IMR-90 (cell line): ENCODE measurements around the gene ZNF423. TPM values are rescaled to one million over a fixed set of nuclear protein-coding genes. Genes with fewer than 3 reads are reported as not detected.

ENCODE experiments used
- ATAC-seq: fragments of 200-7000 bp; cut with Tn5 transposase; 2 replicates; pipeline ENCODE4 v1.9.1; 2020; ENCODE audit warnings: low read depth, mild to moderate bottlenecking, moderate library complexity
- BruUV-seq: library from RNA; stranded (reverse); fragments of 400-500 nt; replicated peaks from 2 replicates; lab custom pipeline; 2021; lab: Mats Ljungman, UMichigan
- CTCF ChIA-PET: fragments of 300-600 bp; formaldehyde crosslinking; extraction: SDS; loops from one replicate; lab custom pipeline; 2021; ENCODE audit warnings: antibody characterized with exemption; lab: Yijun Ruan, JAX
- POLR2A ChIA-PET: fragments of 300-600 bp; sonication (Branson Sonifier 250); formaldehyde crosslinking; loops from one replicate; lab custom pipeline; 2022; ENCODE audit warnings: antibody characterized with exemption; ENCODE audit not compliant: unreplicated experiment; lab: Charles Lee
- DNase-seq: peaks from one replicate; pipeline ENCODE4 v3.0.0; 2013
- H2AFZ ChIP-seq: replicated peaks from 2 replicates; pipeline ENCODE3; 2013; ENCODE audit warnings: low read length, mild to moderate bottlenecking; ENCODE audit not compliant: poor library complexity
- H2AK5ac ChIP-seq: 2 replicates; pipeline ENCODE4 v1.6.1; 2013; ENCODE audit warnings: low read depth, low read length, inconsistent platforms
- H2AK9ac ChIP-seq: replicated peaks from 2 replicates; pipeline ENCODE3; 2013; ENCODE audit warnings: mild to moderate bottlenecking, low read depth, low read length, moderate library complexity; ENCODE audit not compliant: poor library complexity
- H2BK120ac ChIP-seq: 2 replicates; pipeline ENCODE4 v1.6.1; 2013; ENCODE audit warnings: low read depth, low read length, inconsistent platforms
- H2BK15ac ChIP-seq: 3 replicates; pipeline ENCODE4 v1.6.1; 2013; ENCODE audit warnings: low read depth, low read length, inconsistent platforms
- H2BK20ac ChIP-seq: 2 replicates; pipeline ENCODE4 v1.6.1; 2013; ENCODE audit warnings: low read depth, mild to moderate bottlenecking, inconsistent platforms, low read length, moderate library complexity
- H2BK5ac ChIP-seq: 2 replicates; pipeline ENCODE4 v1.6.1; 2013; ENCODE audit warnings: mild to moderate bottlenecking, low read depth, low read length, inconsistent platforms; ENCODE audit not compliant: poor library complexity, severe bottlenecking
- H3K14ac ChIP-seq: replicated peaks from 2 replicates; pipeline ENCODE4 v1.6.1; 2013; ENCODE audit warnings: low read depth, low read length, inconsistent platforms
- H3K18ac ChIP-seq: 2 replicates; pipeline ENCODE4 v1.6.1; 2013; ENCODE audit warnings: low read depth, low read length, control low read depth
- H3K23ac ChIP-seq: 2 replicates; pipeline ENCODE4 v1.6.1; 2013; ENCODE audit warnings: low read depth, low read length, inconsistent platforms
- H3K27ac ChIP-seq: 2 replicates; pipeline ENCODE4 v1.5.1; 2013; ENCODE audit warnings: mild to moderate bottlenecking, control low read depth, low read length; ENCODE audit not compliant: insufficient read depth
- H3K27me3 ChIP-seq: 2 replicates; pipeline ENCODE4 v1.6.1; 2013; ENCODE audit warnings: low read length; ENCODE audit not compliant: control insufficient read depth, insufficient read depth
- H3K36me3 ChIP-seq: 2 replicates; pipeline ENCODE4 v1.6.1; 2013; ENCODE audit warnings: low read length, mixed read lengths; ENCODE audit not compliant: control insufficient read depth, insufficient read depth
- H3K4ac ChIP-seq: 2 replicates; pipeline ENCODE4 v1.6.1; 2013; ENCODE audit warnings: low read depth, low read length, inconsistent platforms
- H3K4me1 ChIP-seq: 2 replicates; pipeline ENCODE4 v1.6.1; 2013; ENCODE audit warnings: low read length, mixed read lengths; ENCODE audit not compliant: control insufficient read depth, insufficient read depth
- H3K4me2 ChIP-seq: 2 replicates; pipeline ENCODE4 v1.6.1; 2013; ENCODE audit warnings: low read depth, mild to moderate bottlenecking, control low read depth, low read length, moderate library complexity
- H3K4me3 ChIP-seq: 2 replicates; pipeline ENCODE4 v1.5.1; 2013; ENCODE audit warnings: low read depth, mild to moderate bottlenecking, control low read depth, low read length, moderate library complexity; ENCODE audit not compliant: insufficient read depth
- H3K56ac ChIP-seq: 2 replicates; pipeline ENCODE4 v1.6.1; 2013; ENCODE audit warnings: low read length, inconsistent platforms; ENCODE audit not compliant: insufficient read depth; ENCODE audit errors: extremely low read depth
- H3K79me1 ChIP-seq, 2 experiments: 2 replicates each; pipeline ENCODE4 v1.6.1; 2013; ENCODE audit warnings: low read length in 2 of 2, inconsistent platforms in 1 of 2, low read depth in 1 of 2
- H3K9ac ChIP-seq: 2 replicates; pipeline ENCODE4 v1.6.1; 2013; ENCODE audit warnings: low read depth, low read length, control low read depth
- H3K9me1 ChIP-seq: 2 replicates; pipeline ENCODE4 v1.6.1; 2013; ENCODE audit warnings: low read length, inconsistent platforms; ENCODE audit not compliant: insufficient read depth
- H3K9me3 ChIP-seq: 2 replicates; pipeline ENCODE4 v1.6.1; 2013; ENCODE audit warnings: low read length; ENCODE audit not compliant: control insufficient read depth, insufficient read depth
- H4K20me1 ChIP-seq: 2 replicates; pipeline ENCODE4 v1.6.1; 2013; ENCODE audit warnings: low read length, inconsistent platforms; ENCODE audit not compliant: insufficient read depth
- H4K5ac ChIP-seq: 2 replicates; pipeline ENCODE4 v1.6.1; 2013; ENCODE audit warnings: mild to moderate bottlenecking, low read depth, low read length, control low read depth
- H4K8ac ChIP-seq, 2 experiments: 2 replicates each; pipeline ENCODE4 v1.6.1; 2013; ENCODE audit warnings: low read depth in 2 of 2, low read length in 2 of 2, control low read depth in 1 of 2, inconsistent platforms in 1 of 2
- H4K91ac ChIP-seq: 2 replicates; pipeline ENCODE4 v1.6.1; 2013; ENCODE audit warnings: low read depth, low read length, inconsistent platforms; ENCODE audit not compliant: insufficient read depth
- BHLHE40 ChIP-seq: fragments of 150-350 bp; IDR thresholded peaks from 2 replicates; pipeline ENCODE4 v1.6.1; 2016; ENCODE audit warnings: mild to moderate bottlenecking, low read depth, low read length
- CEBPB ChIP-seq: IDR thresholded peaks from 2 replicates; pipeline ENCODE4 v1.6.1; 2012; ENCODE audit warnings: low read depth, low read length, improper control_type of control experiment
- CHD1 ChIP-seq: IDR thresholded peaks from 2 replicates; pipeline ENCODE4 v1.6.1; 2012; ENCODE audit warnings: low read depth, low read length, improper control_type of control experiment
- FOS ChIP-seq: fragments of 150-350 bp; IDR thresholded peaks from 2 replicates; pipeline ENCODE4 v1.6.1; 2016; ENCODE audit warnings: low read depth, low read length
- MAFK ChIP-seq: IDR thresholded peaks from 2 replicates; pipeline ENCODE4 v1.6.1; 2012; ENCODE audit warnings: low read depth, low read length, improper control_type of control experiment
- MAZ ChIP-seq: IDR thresholded peaks from 2 replicates; pipeline ENCODE4 v1.6.1; 2012; ENCODE audit warnings: low read depth, mild to moderate bottlenecking, low read length, improper control_type of control experiment, moderate library complexity, borderline replicate concordance
- MXI1 ChIP-seq: IDR thresholded peaks from 2 replicates; pipeline ENCODE4 v1.6.1; 2012; ENCODE audit warnings: low read depth, mild to moderate bottlenecking, low read length, moderate library complexity, borderline replicate concordance
- NFE2L2 ChIP-seq: fragments of 150-350 bp; IDR thresholded peaks from 2 replicates; pipeline ENCODE4 v1.6.1; 2016; ENCODE audit warnings: low read depth, mild to moderate bottlenecking, low read length
- POLR2A ChIP-seq: IDR thresholded peaks from 2 replicates; pipeline ENCODE4 v1.6.1; 2012; ENCODE audit warnings: mild to moderate bottlenecking, low read depth, low read length
- RAD21 ChIP-seq: IDR thresholded peaks from 2 replicates; pipeline ENCODE4 v1.6.1; 2012; ENCODE audit warnings: low read length, improper control_type of control experiment
- RCOR1 ChIP-seq: IDR thresholded peaks from 2 replicates; pipeline ENCODE4 v1.6.1; 2012; ENCODE audit warnings: mild to moderate bottlenecking, low read length, improper control_type of control experiment; ENCODE audit not compliant: insufficient replicate concordance
- SMC3 ChIP-seq: fragments of 150-350 bp; IDR thresholded peaks from 2 replicates; pipeline ENCODE4 v1.6.1; 2016; ENCODE audit warnings: low read depth, mild to moderate bottlenecking, antibody characterized with exemption, low read length, moderate library complexity
- WGBS, 2 experiments: methylation state at CpG; one replicate each; pipeline versions ENCODE4 v1.1.5 to v1.1.7; 2013; ENCODE audit warnings: missing lambda C conversion rate in 2 of 2; ENCODE audit not compliant: insufficient read length in 1 of 2; ENCODE audit errors: extremely low coverage in 2 of 2; 5-methylcytosine and 5-hydroxymethylcytosine counted together
- dilution Hi-C: fragments of 300-500 bp; cut with HindIII; formaldehyde crosslinking; loops from one replicate; pipeline ENCODE4 v1.14.3; 2018; ENCODE audit warnings: low sequenced_read_pairs; ENCODE audit not compliant: unreplicated experiment
- in situ Hi-C: fragments of 300-500 bp; cut with MboI; formaldehyde crosslinking; loops from 3 replicates; pipeline ENCODE4 v1.14.3; 2019; ENCODE audit warnings: low sequenced_read_pairs, inconsistent platforms, mixed read lengths
- intact Hi-C: fragments of 100-400 bp; cut with micrococcal nuclease; formaldehyde crosslinking; loops from 2 replicates; pipeline ENCODE4 v1.10.0; 2022
- polyA plus RNA-seq, 3 experiments: library from polyadenylated mRNA; depleted of rRNA; stranded (reverse); fragments of >200 nt; gene quantifications; 2 replicates each; pipeline ENCODE4 v1.2.3, GENCODE V29; 2012; ENCODE audit warnings: low replicate concordance in 1 of 3
- total RNA-seq: library from RNA; depleted of rRNA; stranded (reverse); fragments of >200 nt; gene quantifications from 2 replicates; pipeline ENCODE4 v1.2.3, GENCODE V29; 2012
- TF ChIP-seq, protein P1 (sequence below): fragments of 150-350 bp; IDR thresholded peaks from 2 replicates; pipeline ENCODE4 v1.6.1; 2017; ENCODE audit warnings: mild to moderate bottlenecking, antibody characterized with exemption, low read length, low read depth
- TF ChIP-seq, protein P2 (sequence below): conservative IDR thresholded peaks from 2 replicates; pipeline ENCODE4 v1.5.1; 2012; ENCODE audit warnings: mild to moderate bottlenecking, low read depth, low read length, improper control_type of control experiment
- TF ChIP-seq, protein P3 (sequence below): fragments of 150-350 bp; IDR thresholded peaks from 2 replicates; pipeline ENCODE4 v1.6.1; 2016; ENCODE audit warnings: low read depth, mild to moderate bottlenecking, low read length, moderate library complexity, borderline replicate concordance

The ZNF423 gene
- total and polyA plus RNA-seq, 2 of the 4 experiments (the other 2 are of a cell fraction): under 0.01 to 0.10 TPM

DNA sequence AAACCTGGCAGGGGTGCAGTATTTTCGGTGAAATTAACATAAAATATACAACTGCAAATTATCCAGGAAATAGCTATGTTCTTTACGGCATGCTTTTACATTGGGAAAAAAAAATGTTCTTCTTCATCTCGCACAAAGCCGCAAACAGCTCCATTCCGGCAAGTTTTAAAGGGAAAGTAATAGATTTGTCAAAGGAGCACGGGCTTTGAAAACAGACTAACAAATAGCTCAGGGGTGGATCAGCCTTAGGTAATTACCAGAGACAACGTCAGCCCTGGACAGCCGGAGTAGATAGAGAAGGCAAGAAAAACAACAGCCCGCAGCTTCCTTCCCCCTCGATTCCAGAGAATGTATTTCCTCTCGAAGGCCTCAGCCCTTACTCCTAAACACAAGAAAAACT, 259.8 kb downstream of the ZNF423 start:
- Histone ChIP-seq H3K9ac (peak overlapping the region; percentile 64; the same call in 1 of the 2 replicates), H2BK5ac (no peak overlapping the region), H3K9me1 (no peaks in the 10 kb centered on the region), H4K91ac (no peak overlapping the region), H3K4me3 (no peak overlapping the region), H4K8ac (no peak overlapping the region), H3K27me3 (peaks cover 34% of the 10 kb centered on the region), H3K4me2 (peak overlapping the region; percentile 45), H3K79me1 (no peaks in the 10 kb centered on the region), H4K20me1 (no peaks in the 10 kb centered on the region), H2BK15ac (no peak overlapping the region), H3K23ac (no peak overlapping the region), H3K36me3 (no peaks in the 10 kb centered on the region), H2AFZ (no peak overlapping the region), H4K5ac (no peak overlapping the region), H3K4me1 (no peaks in the 10 kb centered on the region), H3K18ac (no peak overlapping the region), H3K4ac (no peak overlapping the region), H2BK20ac (no peak overlapping the region), H3K27ac (no peak overlapping the region), H3K56ac (no peak overlapping the region), H2BK120ac (no peak overlapping the region), H2AK5ac (no peak overlapping the region), H3K9me3 (no peaks in the 10 kb centered on the region), H2AK9ac (no peak overlapping the region), H3K14ac (no peak overlapping the region)
- in situ Hi-C loops: no loop called here
- dilution Hi-C loops: no loop called here
- intact Hi-C loops: no loop called here
- DNase-seq: peak; percentile 15
- peak; percentile 49 for ATAC-seq
- WGBS, 2 experiments: no CpG with 5 or more reads among the region's 11 CpGs
- no peak for TF ChIP-seq CEBPB
- no peak for TF ChIP-seq SMC3
- no peak for TF ChIP-seq NFE2L2
- no peak for TF ChIP-seq CHD1
- no peak for TF ChIP-seq BHLHE40
- TF ChIP-seq MAZ: no peak
- no peak for TF ChIP-seq FOS
- TF ChIP-seq MAFK: no peak
- TF ChIP-seq RCOR1: no peak
- TF ChIP-seq, protein P1, sequence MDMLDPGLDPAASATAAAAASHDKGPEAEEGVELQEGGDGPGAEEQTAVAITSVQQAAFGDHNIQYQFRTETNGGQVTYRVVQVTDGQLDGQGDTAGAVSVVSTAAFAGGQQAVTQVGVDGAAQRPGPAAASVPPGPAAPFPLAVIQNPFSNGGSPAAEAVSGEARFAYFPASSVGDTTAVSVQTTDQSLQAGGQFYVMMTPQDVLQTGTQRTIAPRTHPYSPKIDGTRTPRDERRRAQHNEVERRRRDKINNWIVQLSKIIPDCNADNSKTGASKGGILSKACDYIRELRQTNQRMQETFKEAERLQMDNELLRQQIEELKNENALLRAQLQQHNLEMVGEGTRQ: no peak
- TF ChIP-seq RAD21: no peak
- TF ChIP-seq MXI1: no peak
- no peak for TF ChIP-seq POLR2A
- TF ChIP-seq, protein P2, sequence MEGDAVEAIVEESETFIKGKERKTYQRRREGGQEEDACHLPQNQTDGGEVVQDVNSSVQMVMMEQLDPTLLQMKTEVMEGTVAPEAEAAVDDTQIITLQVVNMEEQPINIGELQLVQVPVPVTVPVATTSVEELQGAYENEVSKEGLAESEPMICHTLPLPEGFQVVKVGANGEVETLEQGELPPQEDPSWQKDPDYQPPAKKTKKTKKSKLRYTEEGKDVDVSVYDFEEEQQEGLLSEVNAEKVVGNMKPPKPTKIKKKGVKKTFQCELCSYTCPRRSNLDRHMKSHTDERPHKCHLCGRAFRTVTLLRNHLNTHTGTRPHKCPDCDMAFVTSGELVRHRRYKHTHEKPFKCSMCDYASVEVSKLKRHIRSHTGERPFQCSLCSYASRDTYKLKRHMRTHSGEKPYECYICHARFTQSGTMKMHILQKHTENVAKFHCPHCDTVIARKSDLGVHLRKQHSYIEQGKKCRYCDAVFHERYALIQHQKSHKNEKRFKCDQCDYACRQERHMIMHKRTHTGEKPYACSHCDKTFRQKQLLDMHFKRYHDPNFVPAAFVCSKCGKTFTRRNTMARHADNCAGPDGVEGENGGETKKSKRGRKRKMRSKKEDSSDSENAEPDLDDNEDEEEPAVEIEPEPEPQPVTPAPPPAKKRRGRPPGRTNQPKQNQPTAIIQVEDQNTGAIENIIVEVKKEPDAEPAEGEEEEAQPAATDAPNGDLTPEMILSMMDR: no peak
- TF ChIP-seq, protein P3, sequence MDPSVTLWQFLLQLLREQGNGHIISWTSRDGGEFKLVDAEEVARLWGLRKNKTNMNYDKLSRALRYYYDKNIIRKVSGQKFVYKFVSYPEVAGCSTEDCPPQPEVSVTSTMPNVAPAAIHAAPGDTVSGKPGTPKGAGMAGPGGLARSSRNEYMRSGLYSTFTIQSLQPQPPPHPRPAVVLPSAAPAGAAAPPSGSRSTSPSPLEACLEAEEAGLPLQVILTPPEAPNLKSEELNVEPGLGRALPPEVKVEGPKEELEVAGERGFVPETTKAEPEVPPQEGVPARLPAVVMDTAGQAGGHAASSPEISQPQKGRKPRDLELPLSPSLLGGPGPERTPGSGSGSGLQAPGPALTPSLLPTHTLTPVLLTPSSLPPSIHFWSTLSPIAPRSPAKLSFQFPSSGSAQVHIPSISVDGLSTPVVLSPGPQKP: no peak
- CTCF ChIA-PET: no interaction called here
- POLR2A ChIA-PET: no interaction called here
- no TSS peak for BruUV-seq
